ENCODE results near the gene PDZRN3.

PDZRN3 gene

DNA sequence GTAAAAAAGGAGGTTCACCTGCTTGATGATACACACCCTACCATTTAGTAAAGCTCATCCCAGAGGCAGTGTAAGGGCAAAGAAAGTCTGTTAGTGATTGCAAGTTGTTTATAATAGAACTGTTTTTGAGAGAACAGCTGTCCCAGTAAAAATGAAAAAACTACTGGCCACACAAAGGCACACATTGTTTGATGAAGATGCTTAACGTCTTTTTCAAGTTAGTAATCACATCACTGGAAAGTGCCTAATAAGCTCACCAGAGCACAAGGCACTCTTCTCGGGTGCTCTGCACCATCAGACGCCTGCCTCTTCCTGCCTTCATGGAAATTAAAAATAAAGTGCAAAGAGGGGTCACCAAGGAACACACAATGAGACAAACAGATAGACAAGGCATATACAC lies 186.9 kb downstream of the PDZRN3 start:
- TF ChIP-seq, protein P1, sequence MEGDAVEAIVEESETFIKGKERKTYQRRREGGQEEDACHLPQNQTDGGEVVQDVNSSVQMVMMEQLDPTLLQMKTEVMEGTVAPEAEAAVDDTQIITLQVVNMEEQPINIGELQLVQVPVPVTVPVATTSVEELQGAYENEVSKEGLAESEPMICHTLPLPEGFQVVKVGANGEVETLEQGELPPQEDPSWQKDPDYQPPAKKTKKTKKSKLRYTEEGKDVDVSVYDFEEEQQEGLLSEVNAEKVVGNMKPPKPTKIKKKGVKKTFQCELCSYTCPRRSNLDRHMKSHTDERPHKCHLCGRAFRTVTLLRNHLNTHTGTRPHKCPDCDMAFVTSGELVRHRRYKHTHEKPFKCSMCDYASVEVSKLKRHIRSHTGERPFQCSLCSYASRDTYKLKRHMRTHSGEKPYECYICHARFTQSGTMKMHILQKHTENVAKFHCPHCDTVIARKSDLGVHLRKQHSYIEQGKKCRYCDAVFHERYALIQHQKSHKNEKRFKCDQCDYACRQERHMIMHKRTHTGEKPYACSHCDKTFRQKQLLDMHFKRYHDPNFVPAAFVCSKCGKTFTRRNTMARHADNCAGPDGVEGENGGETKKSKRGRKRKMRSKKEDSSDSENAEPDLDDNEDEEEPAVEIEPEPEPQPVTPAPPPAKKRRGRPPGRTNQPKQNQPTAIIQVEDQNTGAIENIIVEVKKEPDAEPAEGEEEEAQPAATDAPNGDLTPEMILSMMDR (IDR thresholded peaks at IDR 0.05; ENCODE audit: control insufficient read depth, insufficient read depth, low read depth, low read length, missing control alignments) = no peak
- H3K4me3 ChIP-seq (ENCODE audit: control insufficient read depth, low read depth, low read length) = no peak overlapping the region
- no peak for DNase-seq (ENCODE audit: low read depth)

DNA sequence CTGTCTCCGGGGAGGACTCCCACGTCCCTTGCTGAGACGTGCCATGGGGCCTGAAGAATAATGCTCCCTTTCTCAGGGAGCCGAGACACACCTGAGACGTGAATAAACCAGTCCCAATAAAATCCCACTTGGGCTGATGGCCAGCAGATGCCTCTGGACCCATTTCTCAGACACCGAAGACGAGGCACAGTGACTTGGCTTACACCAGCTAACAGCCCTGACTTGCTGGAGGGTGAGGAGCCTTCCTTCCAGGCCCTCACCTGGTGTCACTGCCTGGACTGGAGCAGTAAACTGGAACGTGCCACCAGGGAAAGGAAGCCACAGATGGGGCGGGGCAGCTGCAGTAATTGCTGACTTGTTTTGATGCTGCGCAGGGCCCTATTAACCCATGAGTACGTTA lies 189.7 kb downstream of the PDZRN3 start:
- TF ChIP-seq, protein P1 (IDR thresholded peaks at IDR 0.05; ENCODE audit: control insufficient read depth, insufficient read depth, low read depth, low read length, missing control alignments) = no peak
- H3K4me3 ChIP-seq (ENCODE audit: control insufficient read depth, low read depth, low read length) = no peak overlapping the region
- DNase-seq (ENCODE audit: low read depth) = no peak

DNA sequence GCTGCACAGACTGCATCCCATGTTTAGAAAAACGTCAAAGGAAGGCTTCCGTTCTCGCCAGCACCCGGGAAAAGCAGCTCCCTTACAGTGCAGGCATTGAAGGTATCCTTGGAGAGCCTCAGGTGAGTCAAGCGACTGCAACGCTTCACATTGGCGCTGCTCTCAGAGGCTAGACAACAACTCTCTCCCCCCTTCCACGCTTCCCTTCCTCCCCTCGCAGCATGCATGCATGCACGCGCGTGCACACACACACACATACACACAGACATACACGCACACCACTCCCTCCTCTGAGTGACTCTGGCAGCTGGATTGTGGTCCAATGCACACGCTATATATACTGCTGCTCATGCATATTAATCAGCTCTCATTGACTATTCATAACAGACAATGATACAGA lies 191.1 kb downstream of the PDZRN3 start:
- no peak for DNase-seq (ENCODE audit: low read depth)
- TF ChIP-seq, protein P1 (IDR thresholded peaks at IDR 0.05; ENCODE audit: control insufficient read depth, insufficient read depth, low read depth, low read length, missing control alignments) = no peak
- H3K4me3 ChIP-seq (ENCODE audit: control insufficient read depth, low read depth, low read length) = no peak overlapping the region

DNA sequence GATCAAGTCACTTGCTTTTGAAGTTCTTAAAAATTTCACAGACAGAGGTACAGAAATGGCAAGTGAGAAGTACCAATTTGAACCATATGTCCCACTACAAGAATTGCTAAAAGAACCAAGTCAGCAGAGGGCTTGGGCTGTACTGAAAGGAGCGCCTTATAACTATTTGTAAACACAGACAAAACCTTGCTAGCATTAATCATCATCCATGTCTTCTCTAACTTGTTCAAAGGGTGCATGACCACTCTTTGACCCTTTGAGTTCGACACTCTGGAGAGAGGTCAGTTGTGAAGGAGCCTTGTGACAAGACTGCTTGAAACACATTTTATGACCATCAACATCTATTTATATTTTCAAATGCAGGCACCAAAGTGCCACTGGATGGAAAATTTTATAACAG lies 191.7 kb downstream of the PDZRN3 start:
- no peak overlapping the region for H3K4me3 ChIP-seq (ENCODE audit: control insufficient read depth, low read depth, low read length)
- TF ChIP-seq, protein P1 (IDR thresholded peaks at IDR 0.05; ENCODE audit: control insufficient read depth, insufficient read depth, low read depth, low read length, missing control alignments) = no peak
- DNase-seq (ENCODE audit: low read depth) = no peak

DNA sequence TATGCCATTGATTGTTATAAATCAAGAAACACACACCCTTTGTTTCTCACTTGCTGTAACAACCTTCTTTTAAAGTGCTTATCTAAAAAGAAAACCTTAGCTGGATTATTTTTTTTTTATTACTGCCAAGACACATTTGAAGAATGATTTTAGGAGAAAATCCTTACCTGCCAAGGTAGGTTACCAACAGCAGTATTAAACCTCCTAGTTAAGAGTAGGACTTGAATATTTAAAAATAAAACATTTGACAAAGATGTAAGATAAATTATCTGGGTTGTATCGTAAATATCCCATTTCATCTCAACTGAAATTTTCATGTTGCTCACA lies 192.1 kb downstream of the PDZRN3 start:
- no peak for DNase-seq (ENCODE audit: low read depth)
- H3K4me3 ChIP-seq (ENCODE audit: control insufficient read depth, low read depth, low read length) = no peak overlapping the region
- TF ChIP-seq, protein P1 (IDR thresholded peaks at IDR 0.05; ENCODE audit: control insufficient read depth, insufficient read depth, low read depth, low read length, missing control alignments) = no peak

DNA sequence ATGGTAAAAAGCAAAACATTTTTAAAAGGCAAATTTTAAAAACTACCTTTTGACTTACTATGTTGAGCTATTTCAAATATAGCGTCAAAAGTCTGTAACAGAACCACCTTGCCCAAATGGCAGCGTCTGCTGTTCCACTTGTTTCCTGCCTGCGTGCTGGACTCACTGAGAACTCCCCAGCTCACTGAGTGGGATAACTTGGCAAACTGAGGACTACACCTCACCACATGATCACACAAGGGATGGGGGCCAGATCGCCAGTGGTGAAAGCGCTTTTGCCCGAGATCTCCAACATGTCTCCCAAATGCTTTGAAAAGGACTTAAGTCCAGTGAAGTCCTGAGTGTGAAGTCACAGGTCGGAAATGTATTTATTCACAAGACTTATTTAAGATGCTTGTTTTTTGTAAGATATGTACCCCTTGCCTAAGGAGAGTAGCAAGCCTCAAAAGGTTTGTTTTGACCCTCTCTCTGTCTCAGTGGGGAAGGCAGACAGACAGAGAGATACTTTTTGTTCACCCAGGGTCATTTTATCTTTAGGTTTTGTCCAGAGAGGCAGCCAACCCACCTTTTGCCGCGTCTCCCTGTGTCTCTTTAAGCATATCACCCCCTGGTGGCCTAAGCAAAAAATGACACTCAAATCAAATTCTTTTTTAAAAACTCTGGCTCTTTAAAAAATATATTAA lies 192.6 kb downstream of the PDZRN3 start:
- DNase-seq (ENCODE audit: low read depth) = no peak
- TF ChIP-seq, protein P1 (IDR thresholded peaks at IDR 0.05; ENCODE audit: control insufficient read depth, insufficient read depth, low read depth, low read length, missing control alignments) = peak; percentile 69

More for the DNA sequence above, 192.6 kb downstream of the PDZRN3 start:
- no peak overlapping the region for H3K4me3 ChIP-seq (ENCODE audit: control insufficient read depth, low read depth, low read length)
